Glutamatergic neuron (in vitro differentiated cells): Measurements from ENCODE around the gene NEK1. TPM values are rescaled to one million over a fixed set of nuclear protein-coding genes. Genes with fewer than 3 reads are reported as not detected.

Experiments used
- DNase-seq: peaks from one replicate; pipeline ENCODE4 v3.0.0; 2022
- H3K27ac Mint-ChIP-seq: one replicate; pipeline ENCODE4 v1.8.0; 2020; ENCODE audit warnings: mild to moderate bottlenecking, mixed read lengths, inconsistent platforms; ENCODE audit not compliant: unreplicated experiment
- H3K27me3 Mint-ChIP-seq: one replicate; pipeline ENCODE4 v1.8.0; 2020; ENCODE audit warnings: mild to moderate bottlenecking, moderate library complexity, mixed read lengths, inconsistent platforms; ENCODE audit not compliant: unreplicated experiment
- H3K36me3 Mint-ChIP-seq: one replicate; pipeline ENCODE4 v1.8.0; 2020; ENCODE audit warnings: mild to moderate bottlenecking, mixed read lengths, inconsistent platforms; ENCODE audit not compliant: unreplicated experiment
- H3K4me1 Mint-ChIP-seq: one replicate; pipeline ENCODE4 v1.8.0; 2020; ENCODE audit warnings: mild to moderate bottlenecking, low read depth, mixed read lengths, inconsistent platforms; ENCODE audit not compliant: unreplicated experiment
- H3K4me3 Mint-ChIP-seq: one replicate; pipeline ENCODE4 v1.8.0; 2020; ENCODE audit warnings: mild to moderate bottlenecking, mixed read lengths, inconsistent platforms; ENCODE audit not compliant: unreplicated experiment
- H3K9me3 Mint-ChIP-seq: one replicate; pipeline ENCODE4 v1.8.0; 2020; ENCODE audit warnings: mild to moderate bottlenecking, moderate library complexity, mixed read lengths, inconsistent platforms; ENCODE audit not compliant: unreplicated experiment
- CTCF ChIP-seq: fragments of 200-600 bp; sonication (generic); IDR thresholded peaks from one replicate; pipeline ENCODE4 v1.5.0; 2021; ENCODE audit not compliant: partially characterized antibody, unreplicated experiment
- total RNA-seq: library from RNA; stranded (reverse); fragmentation: NEBNext Ultra II Directional; extraction: Animal tissue kit (Norgen Biotek cat#: 25700); gene quantifications from one replicate; pipeline ENCODE4 v1.2.1, GENCODE V29; 2021; ENCODE audit not compliant: unreplicated experiment

Gene NEK1
- total RNA-seq, 1 donor from 2014 or later, result 23.2 TPM

GRCh38 chr4:169604903-169605331, 7.5 kb downstream of the NEK1 start:
- no peaks in the 10 kb centered on the region for H3K9me3 Mint-ChIP-seq
- H3K27me3 Mint-ChIP-seq, result no peaks in the 10 kb centered on the region
- TF ChIP-seq CTCF, result no peak
- H3K36me3 Mint-ChIP-seq, result no peaks in the 10 kb centered on the region
- no peak overlapping the region for H3K4me3 Mint-ChIP-seq
- no peak for DNase-seq
- no peak overlapping the region for H3K27ac Mint-ChIP-seq
- H3K4me1 Mint-ChIP-seq, result no peaks in the 10 kb centered on the region

- H3K36me3 Mint-ChIP-seq, result no peaks in the 10 kb centered on the region
- no peaks in the 10 kb centered on the region for H3K4me1 Mint-ChIP-seq
- TF ChIP-seq CTCF, result no peak
- H3K9me3 Mint-ChIP-seq, result no peaks in the 10 kb centered on the region
- no peaks in the 10 kb centered on the region for H3K27me3 Mint-ChIP-seq
- no peak overlapping the region for H3K27ac Mint-ChIP-seq
- H3K4me3 Mint-ChIP-seq, result no peak overlapping the region
- no peak for DNase-seq
Observed at GRCh38 chr4:169604131-169604900, 8.1 kb downstream of the NEK1 start.

- no peak for DNase-seq
- H3K9me3 Mint-ChIP-seq, result no peaks in the 10 kb centered on the region
- TF ChIP-seq CTCF, result no peak
- no peak overlapping the region for H3K4me3 Mint-ChIP-seq
- no peaks in the 10 kb centered on the region for H3K27me3 Mint-ChIP-seq
- no peak overlapping the region for H3K27ac Mint-ChIP-seq
- H3K4me1 Mint-ChIP-seq, result no peaks in the 10 kb centered on the region
- H3K36me3 Mint-ChIP-seq, result no peaks in the 10 kb centered on the region
Observed at GRCh38 chr4:169603312-169603711, 9.1 kb downstream of the NEK1 start.

GRCh38 chr4:169601016-169601771, 11.2 kb downstream of the NEK1 start:
- H3K4me1 Mint-ChIP-seq, result no peaks in the 10 kb centered on the region
- no peak overlapping the region for H3K4me3 Mint-ChIP-seq
- no peaks in the 10 kb centered on the region for H3K27me3 Mint-ChIP-seq
- no peak for DNase-seq
- H3K27ac Mint-ChIP-seq, result no peak overlapping the region
- TF ChIP-seq CTCF, result no peak
- H3K36me3 Mint-ChIP-seq, result no peaks in the 10 kb centered on the region
- H3K9me3 Mint-ChIP-seq, result no peaks in the 10 kb centered on the region
